Adrenal gland (tissue), 12 donors: ENCODE data around the gene LY6G6D. TPM values are rescaled to one million over a fixed set of nuclear protein-coding genes. Genes with fewer than 3 reads are reported as not detected.
A peak's percentile ranks its signal among the peaks of the same experiment; 100 is the strongest.

Source experiments
- DNase-seq, 7 donors: peaks; one replicate each; pipeline ENCODE4 v3.0.0-alpha.2; 2019 to 2020
- H3K27ac ChIP-seq, 5 donors: fragments of 200-600 bp; sonication (generic) in 4 of 5; 1 replicate in 3 of 5; 2 replicates in 2 of 5; pipeline versions ENCODE4 v1.5.1 to v1.8.0; 2016 to 2020; ENCODE audit warnings: mild to moderate bottlenecking in 1 of 5
- H3K27me3 ChIP-seq: fragments of 200-600 bp; 2 replicates; pipeline ENCODE4 v1.8.0; 2021
- H3K36me3 ChIP-seq, 2 donors: fragments of 200-600 bp; replicated peaks in 1 of 2; 1 replicate in 1 of 2; 2 replicates in 1 of 2; pipeline versions ENCODE4 v1.5.1 to v1.8.0; 2018 to 2022
- H3K4me1 ChIP-seq, 2 donors: fragments of 200-600 bp; replicated peaks in 1 of 2; 1 replicate in 1 of 2; 2 replicates in 1 of 2; pipeline versions ENCODE4 v1.5.1 to v1.8.0; 2018 to 2021
- H3K4me3 ChIP-seq, 4 donors: fragments of 200-600 bp; sonication (generic) in 3 of 4; one replicate each; pipeline ENCODE4 v1.5.1; 2016 to 2018
- H3K9me3 ChIP-seq, 3 donors: fragments of 200-600 bp; sonication (generic) in 1 of 3; replicated peaks in 1 of 3; 1 replicate in 2 of 3; 2 replicates in 1 of 3; pipeline versions ENCODE4 v1.5.1 to v1.8.0; 2016 to 2021
- CTCF ChIP-seq, 6 experiments: fragments of 450-650 bp in 4 of 6; fragments of 200-600 bp in 2 of 6; sonication (generic) in 1 of 6; IDR thresholded peaks; 1 replicate in 5 of 6; 2 replicates in 1 of 6; pipeline versions ENCODE4 v1.5.1 to v1.8.0; 2016 to 2021; ENCODE audit warnings: antibody characterized with exemption in 6 of 6, mild to moderate bottlenecking in 2 of 6, moderate library complexity in 1 of 6
- POLR2A ChIP-seq, 2 donors: fragments of 450-650 bp; IDR thresholded peaks; one replicate each; pipeline ENCODE4 v1.6.1; 2017; ENCODE audit warnings: antibody characterized with exemption in 2 of 2, mild to moderate bottlenecking in 2 of 2, moderate library complexity in 1 of 2
- WGBS, 4 donors: extraction: QIAGEN DNeasy Blood & Tissue Kit in 2 of 4; methylation state at CpG; one replicate each; pipeline versions ENCODE4 v1.1.5 to v1.1.7; 2013 to 2017; 5-methylcytosine and 5-hydroxymethylcytosine counted together
- intact Hi-C, 2 donors: fragments of 100-400 bp; cut with DNase I; formaldehyde crosslinking; loops; one replicate each; pipeline versions ENCODE4 v1.14.1 to v1.15.0; 2022 to 2023
- polyA plus RNA-seq, 3 donors: library from polyadenylated mRNA; stranded (reverse); fragments of 200-250 nt in 2 of 3; fragments of 350-450 nt in 1 of 3; fragmentation: Illumina TruSeq in 1 of 3; extraction: RNeasy Lipid Tissue Mini Kit (QIAGEN cat#74804) in 1 of 3; gene quantifications; one replicate each; pipeline ENCODE4 v1.2.3, GENCODE V29; 2013 to 2014
- total RNA-seq, 9 donors: library from RNA; depleted of rRNA in 4 of 9; stranded (reverse); fragments of >200 nt in 4 of 9; fragments of 120-200 nt in 1 of 9; fragmentation: NEBNext Ultra II Directional in 1 of 9; extraction: Animal tissue kit (Norgen Biotek cat#: 25700) in 1 of 9; gene quantifications; one replicate each; pipeline versions ENCODE4 v1.1.0 to v1.2.4, GENCODE V29; 2013 to 2023
- donor health status: healthy with polysubstance abuse.
- donor health status: Bipolar disorder and iron deficiency.
- donor health status: DM: yes; HTN: yes; CAD: no.
- donor health status: DM: no; HTN: no; CAD: no.
- donor health status: DM: no; HTN: no; CAD: no.
- donor health status: DM: yes; HTN: yes; CAD: no.

The LY6G6D gene
- total and polyA plus RNA-seq, 12 donors: not detected

GRCh38 chr6:31737991-31738979 lies 23.1 kb downstream of the LY6G6D start:
- Histone ChIP-seq H3K4me3 (no peak overlapping the region), H3K4me1 (peaks cover 18 to 55% of the 10 kb centered on the region in 2 donors), H3K27me3 (no peaks in the 10 kb centered on the region), H3K27ac (peak overlapping the region in 3 of 5 donors; percentile 52 to 98 (median 88)), H3K9me3 (no peaks in the 10 kb centered on the region), H3K36me3 (peaks cover 0 to 8% of the 10 kb centered on the region in 2 donors)
- DNase-seq: peak in 4 of 7 donors; percentile 37 to 60 (median 53)
- TF ChIP-seq POLR2A (IDR thresholded peaks at IDR 0.05) (no peak), CTCF (IDR thresholded peaks at IDR 0.05) (no peak)
- intact Hi-C loops: loop anchor here in 1 of 2 donors (10.0 kb wide), 1 partner anchor 1677 kb away; the partner anchor contains the start of genes CUTA and PHF1
- WGBS, 4 donors: 31 to 32% (median 31%) methylated on average over 6 of the region's 6 CpGs

- peaks cover 10 to 41% of the 10 kb centered on the region in 2 donors for H3K4me1 ChIP-seq
- intact Hi-C loops: loop anchor here in 1 of 2 donors (10.0 kb wide), 1 partner anchor 1675 kb away; the partner anchor contains the start of genes CUTA and PHF1
- no peaks in the 10 kb centered on the region for H3K27me3 ChIP-seq
- H3K4me3 ChIP-seq: peak within 1 kb of the TSS in 3 of 4 donors; percentile 59 to 84 (median 63)
- peak in 1 of 2 donors; percentile 8 for TF ChIP-seq POLR2A (IDR thresholded peaks at IDR 0.05)
- TF ChIP-seq CTCF (IDR thresholded peaks at IDR 0.05): no peak
- DNase-seq: peak; percentile 98 to 100 (median 99)
- 0 to 1% (median 0%) methylated on average over 18 to 58 of the region's 58 CpGs for WGBS, 4 donors
- H3K36me3 ChIP-seq: no peaks in the 10 kb centered on the region
- H3K9me3 ChIP-seq: no peaks in the 10 kb centered on the region
- peak within 1 kb of the TSS in 3 of 5 donors; percentile 30 to 65 (median 60) for H3K27ac ChIP-seq
Observed at GRCh38 chr6:31739639-31740396, 24.7 kb downstream of the LY6G6D start, which contains the start of gene MSH5. Gene MSH5 (plus strand): TSS chr6:31740005. CDS start chr6:31740467, 462 bp downstream.

GRCh38 chr6:31740397-31741223 lies 25.5 kb downstream of the LY6G6D start:
- intact Hi-C loops: no loop called here
- H3K9me3 ChIP-seq: no peaks in the 10 kb centered on the region
- H3K4me3 ChIP-seq: peak overlapping the region in 3 of 4 donors; percentile 59 to 84 (median 63)
- WGBS, 4 donors: 21 to 36% (median 24%) methylated on average over 25 to 29 of the region's 29 CpGs
- H3K27ac ChIP-seq: peak overlapping the region in 3 of 5 donors; percentile 30 to 65 (median 60)
- peaks cover 10 to 39% of the 10 kb centered on the region in 2 donors for H3K4me1 ChIP-seq
- H3K27me3 ChIP-seq: no peaks in the 10 kb centered on the region
- no peaks in the 10 kb centered on the region for H3K36me3 ChIP-seq
- TF ChIP-seq POLR2A (IDR thresholded peaks at IDR 0.05): no peak
- no peak for TF ChIP-seq CTCF (IDR thresholded peaks at IDR 0.05)
- DNase-seq: no peak
